HG02678 (cell line): ENCODE measurements around the gene ADARB1.

Source experiments
- ATAC-seq: cut with Tn5 transposase; IDR thresholded peaks from one replicate; pipeline ENCODE4 v1.9.1; 2021; ENCODE audit warnings: mild to moderate bottlenecking, moderate library complexity; ENCODE audit not compliant: unreplicated experiment

The ADARB1 gene

GRCh38 chr21:45054227-45054926 is 20.0 kb upstream of the ADARB1 start:
- ATAC-seq: no peak

GRCh38 chr21:45054927-45055612 is 19.3 kb upstream of the ADARB1 start:
- ATAC-seq: no peak

GRCh38 chr21:45055861-45056260 is 18.5 kb upstream of the ADARB1 start:
- ATAC-seq: no peak

- ATAC-seq: no peak
These were observed 18.0 kb upstream of the ADARB1 start for GRCh38 chr21:45056296-45056904.

GRCh38 chr21:45056917-45057560 is 17.3 kb upstream of the ADARB1 start:
- no peak for ATAC-seq

- ATAC-seq: no peak
These were observed 16.5 kb upstream of the ADARB1 start for GRCh38 chr21:45057886-45058285.

DNA sequence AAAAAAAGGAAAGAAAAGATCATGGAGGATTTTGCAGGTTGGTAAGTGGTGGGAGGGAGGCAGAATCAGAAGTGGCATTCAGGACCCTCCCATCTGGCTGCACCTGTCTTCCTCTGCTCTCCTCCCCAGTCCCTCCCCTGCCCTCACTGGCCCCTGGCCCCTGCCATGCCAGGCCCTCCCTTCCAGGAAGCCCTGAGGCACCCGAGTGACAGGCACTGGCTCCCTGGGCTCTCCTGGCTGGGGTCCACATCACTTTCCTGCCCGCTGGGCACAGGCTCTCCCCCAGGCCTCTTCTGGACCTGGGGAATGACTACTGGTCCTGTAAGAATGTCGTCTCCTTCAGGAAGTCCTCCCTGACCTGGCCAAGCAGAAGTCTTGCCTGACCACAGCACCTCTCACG is 15.3 kb upstream of the ADARB1 start:
- no peak for ATAC-seq

DNA sequence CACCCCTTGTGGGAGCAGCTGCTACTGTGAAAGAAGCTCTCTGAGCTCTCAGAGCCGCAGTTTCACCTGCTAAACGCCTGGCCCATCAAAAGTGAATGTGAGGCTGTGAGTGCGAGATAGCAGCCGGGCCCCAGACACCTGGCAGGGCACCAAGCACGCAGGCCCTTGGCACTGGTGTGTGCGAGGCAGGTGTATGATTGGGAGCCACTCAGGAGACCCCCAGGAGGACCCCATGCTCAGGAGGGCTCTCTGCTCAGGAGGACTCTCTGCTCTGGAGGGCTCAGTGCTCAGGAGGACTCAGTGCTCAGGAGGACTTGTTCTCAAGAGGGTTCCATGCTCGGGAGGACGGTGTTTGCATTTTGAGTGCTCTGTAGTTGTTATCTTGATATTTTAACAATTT is 14.3 kb upstream of the ADARB1 start:
- no peak for ATAC-seq

- ATAC-seq: no peak
These were observed 13.6 kb upstream of the ADARB1 start for GRCh38 chr21:45060675-45061311.

DNA sequence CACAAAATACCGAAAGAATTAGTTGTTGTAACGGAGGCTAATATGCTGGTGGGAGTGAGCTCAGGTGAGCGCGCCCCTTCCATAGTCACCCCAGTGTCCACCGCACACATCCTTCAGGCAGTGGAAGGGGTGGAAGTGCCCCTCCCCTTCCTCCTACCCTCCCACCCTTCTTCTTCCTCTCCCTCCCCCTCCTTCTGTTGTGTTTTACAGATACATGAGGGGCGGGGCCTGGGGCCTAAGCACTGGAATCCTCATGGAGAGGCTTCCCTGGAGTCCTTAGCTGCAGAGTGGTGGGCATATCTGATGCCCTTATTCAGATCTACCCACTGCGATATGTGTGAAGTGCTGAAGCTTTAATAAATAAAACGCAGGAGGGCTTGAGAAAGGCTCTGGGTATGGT is 10.3 kb upstream of the ADARB1 start:
- no peak for ATAC-seq

GRCh38 chr21:45064618-45065399 is 9.6 kb upstream of the ADARB1 start:
- no peak for ATAC-seq

- no peak for ATAC-seq
These were observed 6.7 kb upstream of the ADARB1 start for GRCh38 chr21:45067462-45068285.

DNA sequence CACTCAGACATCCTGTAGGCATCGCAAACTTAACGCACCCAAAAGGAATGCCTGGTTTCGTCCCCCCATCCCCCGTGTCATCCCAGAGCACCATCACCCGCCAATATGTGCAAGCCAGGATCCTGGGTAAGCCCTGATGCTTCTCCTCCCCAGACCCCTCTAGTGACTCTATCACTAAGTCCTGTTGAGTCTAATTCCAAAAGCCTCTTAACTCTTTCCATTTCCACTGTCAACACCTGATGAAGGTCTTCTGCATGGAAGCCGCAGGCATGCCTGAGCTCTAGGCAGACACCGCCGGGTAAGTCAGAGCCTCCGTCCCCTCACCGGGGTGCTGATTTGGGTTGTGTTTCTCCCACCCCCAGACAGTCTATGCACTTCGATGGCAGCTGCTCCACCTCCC is 5.3 kb upstream of the ADARB1 start:
- ATAC-seq: no peak

DNA sequence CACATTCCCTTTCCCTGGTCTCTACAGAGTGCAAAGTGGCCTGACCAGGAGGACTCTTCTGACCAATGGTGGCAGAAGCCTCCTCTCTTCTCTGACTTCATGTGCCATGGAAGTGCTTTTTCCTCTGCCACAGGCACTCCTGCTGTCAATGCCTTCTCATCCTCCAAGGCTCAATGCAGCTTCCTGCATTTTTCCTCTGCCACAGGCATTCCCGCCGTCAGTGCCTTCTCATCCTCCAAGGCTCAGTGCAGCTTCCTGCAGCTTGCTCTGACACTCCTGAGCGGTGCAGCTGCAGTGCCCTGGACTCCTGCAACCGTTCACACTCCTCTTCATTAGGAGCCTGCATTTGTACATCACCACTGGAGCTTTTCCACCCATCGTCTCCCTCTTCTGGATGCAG is 4.7 kb upstream of the ADARB1 start:
- no peak for ATAC-seq

GRCh38 chr21:45071078-45071873 is 3.1 kb upstream of the ADARB1 start:
- no peak for ATAC-seq

GRCh38 chr21:45071874-45072737 is 2.3 kb upstream of the ADARB1 start:
- no peak for ATAC-seq

- no peak for ATAC-seq
These were observed 1.6 kb upstream of the ADARB1 start for GRCh38 chr21:45072738-45073300.
